ENCODE data around the gene ENPEP.

GRCh38 chr4:110610620-110610939 lies 134.6 kb downstream of the ENPEP start:
- TF ChIP-seq POLR2A (IDR thresholded peaks at IDR 0.05), result no peak
- no peak for TF ChIP-seq CTCF (IDR thresholded peaks at IDR 0.05)
- TF ChIP-seq EP300 (IDR thresholded peaks at IDR 0.05; ENCODE audit: low read depth), result no peak
- TF ChIP-seq POLR2AphosphoS5 (IDR thresholded peaks at IDR 0.05), result no peak

All from transverse colon (tissue), 4 donors.